ENCODE measurements around the gene LRP1B. TPM values are rescaled to one million over a fixed set of nuclear protein-coding genes. Genes with fewer than 3 reads are reported as not detected.

LRP1B gene
- total RNA-seq, 2 donors from 2014 or later = 0.79 to 1.8 TPM

- H3K4me1 ChIP-seq (ENCODE audit: control insufficient read depth, insufficient read depth, low read length) = no peaks in the 10 kb centered on the region
- Mint-ChIP-seq H3K9me3 (no peaks in the 10 kb centered on the region), H3K4me3 (no peak overlapping the region), H3K27ac (no peak overlapping the region), H3K4me1 (peaks cover 13% of the 10 kb centered on the region), H3K27me3 (ENCODE audit: insufficient read depth) (no peaks in the 10 kb centered on the region), H3K36me3 (ENCODE audit: low read depth) (no peaks in the 10 kb centered on the region)
- no peak overlapping the region for H3K9ac ChIP-seq (ENCODE audit: extremely low read depth, low read length, poor library complexity, severe bottlenecking)
- WGBS, 2 experiments (ENCODE audit: insufficient coverage in 1 of 2, insufficient read length in 1 of 2) = 94 to 100% methylated on average over 1 of the region's 2 CpGs
- H3K9me3 ChIP-seq (ENCODE audit: control insufficient read depth, low read length) = no peaks in the 10 kb centered on the region
- no peak overlapping the region for H3K4me3 ChIP-seq (ENCODE audit: low read length)
- H3K27ac ChIP-seq (ENCODE audit: low read depth, low read length) = no peak overlapping the region
- H3K27me3 ChIP-seq (ENCODE audit: control insufficient read depth, insufficient read depth, low read length, poor library complexity, severe bottlenecking) = no peaks in the 10 kb centered on the region
- H3K36me3 ChIP-seq (ENCODE audit: control insufficient read depth, insufficient read depth, low read length) = no peaks in the 10 kb centered on the region
- TF ChIP-seq CTCF (conservative IDR thresholded peaks at IDR 0.05) = no peak
- no peak for DNase-seq
These were observed 1550.2 kb downstream of the LRP1B start for GRCh38 chr2:140580532-140581151.

GRCh38 chr2:140577453-140577852 is 1553.4 kb downstream of the LRP1B start:
- H3K36me3 ChIP-seq (ENCODE audit: control insufficient read depth, insufficient read depth, low read length) = no peaks in the 10 kb centered on the region
- Mint-ChIP-seq H3K27me3 (ENCODE audit: insufficient read depth) (no peaks in the 10 kb centered on the region), H3K4me3 (no peak overlapping the region), H3K36me3 (ENCODE audit: low read depth) (no peaks in the 10 kb centered on the region), H3K4me1 (peaks cover 13% of the 10 kb centered on the region), H3K9me3 (no peaks in the 10 kb centered on the region), H3K27ac (no peak overlapping the region)
- no peak for DNase-seq
- H3K9me3 ChIP-seq (ENCODE audit: control insufficient read depth, low read length) = no peaks in the 10 kb centered on the region
- no peaks in the 10 kb centered on the region for H3K27me3 ChIP-seq (ENCODE audit: control insufficient read depth, insufficient read depth, low read length, poor library complexity, severe bottlenecking)
- no peak overlapping the region for H3K9ac ChIP-seq (ENCODE audit: extremely low read depth, low read length, poor library complexity, severe bottlenecking)
- TF ChIP-seq CTCF (conservative IDR thresholded peaks at IDR 0.05) = no peak
- no peak overlapping the region for H3K4me3 ChIP-seq (ENCODE audit: low read length)
- H3K27ac ChIP-seq (ENCODE audit: low read depth, low read length) = no peak overlapping the region
- H3K4me1 ChIP-seq (ENCODE audit: control insufficient read depth, insufficient read depth, low read length) = no peaks in the 10 kb centered on the region
- WGBS, 2 experiments (ENCODE audit: insufficient coverage in 1 of 2, insufficient read length in 1 of 2) = 96 to 98% methylated on average over 2 of the region's 2 CpGs

- H3K9ac ChIP-seq (ENCODE audit: extremely low read depth, low read length, poor library complexity, severe bottlenecking) = no peak overlapping the region
These were observed 1563.1 kb downstream of the LRP1B start for GRCh38 chr2:140567734-140568133.

More at GRCh38 chr2:140567734-140568133, 1563.1 kb downstream of the LRP1B start:
- H3K4me3 Mint-ChIP-seq = no peak overlapping the region
- Histone ChIP-seq H3K27ac (ENCODE audit: low read depth, low read length) (no peak overlapping the region), H3K4me1 (ENCODE audit: control insufficient read depth, insufficient read depth, low read length) (no peaks in the 10 kb centered on the region), H3K36me3 (ENCODE audit: control insufficient read depth, insufficient read depth, low read length) (no peaks in the 10 kb centered on the region), H3K27me3 (ENCODE audit: control insufficient read depth, insufficient read depth, low read length, poor library complexity, severe bottlenecking) (no peaks in the 10 kb centered on the region), H3K9me3 (ENCODE audit: control insufficient read depth, low read length) (no peaks in the 10 kb centered on the region), H3K4me3 (ENCODE audit: low read length) (no peak overlapping the region)
- H3K4me1 Mint-ChIP-seq = peaks cover 7% of the 10 kb centered on the region
- no peaks in the 10 kb centered on the region for H3K36me3 Mint-ChIP-seq (ENCODE audit: low read depth)
- no peaks in the 10 kb centered on the region for H3K27me3 Mint-ChIP-seq (ENCODE audit: insufficient read depth)
- no peak for TF ChIP-seq CTCF (conservative IDR thresholded peaks at IDR 0.05)
- no peak overlapping the region for H3K27ac Mint-ChIP-seq
- DNase-seq = no peak
- no peaks in the 10 kb centered on the region for H3K9me3 Mint-ChIP-seq
- WGBS, 2 experiments (ENCODE audit: insufficient coverage in 1 of 2, insufficient read length in 1 of 2) = 93% methylated on average over 2 of the region's 2 CpGs; no CpG with 5 or more reads in 1 of the 2 experiments
